HUES6 (cell line): Measurements from ENCODE around the gene TMEM114.

Experiments
- H3K27ac ChIP-seq: 2 replicates; pipeline ENCODE4 v1.7.0; 2013; ENCODE audit warnings: low read depth, mild to moderate bottlenecking, low read length, inconsistent platforms
- H3K27me3 ChIP-seq: 2 replicates; pipeline ENCODE4 v1.6.1; 2013; ENCODE audit warnings: low read length; ENCODE audit not compliant: control insufficient read depth, insufficient read depth
- H3K36me3 ChIP-seq: 2 replicates; pipeline ENCODE4 v1.6.1; 2013; ENCODE audit warnings: low read length; ENCODE audit not compliant: control insufficient read depth, insufficient read depth
- H3K4me1 ChIP-seq: 2 replicates; pipeline ENCODE4 v1.6.1; 2013; ENCODE audit warnings: low read length; ENCODE audit not compliant: control insufficient read depth, insufficient read depth
- H3K4me3 ChIP-seq: 2 replicates; pipeline ENCODE4 v1.5.1; 2013; ENCODE audit warnings: low read depth, low read length
- H3K9ac ChIP-seq: one replicate; pipeline ENCODE4 v1.6.1; 2013; ENCODE audit warnings: mild to moderate bottlenecking, low read length
- H3K9me3 ChIP-seq: 2 replicates; pipeline ENCODE4 v1.6.1; 2013; ENCODE audit warnings: low read depth, low read length; ENCODE audit not compliant: control insufficient read depth, insufficient read depth

TMEM114 gene

DNA sequence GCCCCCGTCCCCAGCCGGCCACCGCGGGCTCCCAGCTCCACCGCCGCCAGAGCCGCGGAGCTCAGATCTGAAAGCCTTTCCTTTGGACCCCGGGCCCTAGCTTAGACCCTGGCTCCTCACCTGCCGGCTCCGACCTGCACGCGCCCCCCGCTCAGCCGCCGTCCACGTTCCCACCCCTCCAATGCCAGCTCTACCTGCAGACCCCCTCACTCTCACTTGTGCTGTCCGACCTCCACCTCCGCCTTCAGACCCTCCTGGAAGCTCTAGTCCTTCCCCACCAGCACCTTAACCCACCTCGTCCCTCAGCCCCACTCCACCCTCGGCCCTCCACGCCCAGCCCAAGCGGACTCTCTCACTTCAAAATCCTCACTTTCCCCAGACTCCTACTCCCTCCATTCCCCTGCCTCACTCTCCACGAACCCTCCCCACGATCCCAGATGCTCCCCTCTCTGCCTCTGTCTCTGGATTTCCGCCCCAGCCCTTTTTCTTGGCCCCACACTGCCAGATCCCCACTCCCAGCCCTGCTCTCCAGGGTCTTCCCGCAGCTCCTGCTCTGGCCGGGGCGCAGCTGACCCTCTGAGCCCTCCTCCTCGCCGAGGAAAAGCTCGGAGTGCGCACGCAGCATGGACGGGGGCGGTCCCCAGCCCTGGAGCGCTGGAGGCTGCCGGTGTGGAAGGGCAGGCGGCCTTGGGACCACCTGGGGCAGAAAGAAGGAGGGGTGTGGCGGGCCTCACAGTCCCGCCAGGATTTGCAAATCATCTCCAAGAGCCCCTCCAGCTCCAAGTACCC is at the start of gene TMEM114:
Gene TMEM114 (minus strand): TSS at position 612 of the 789 bp plus-strand sequence. CDS start 673 bp downstream, outside the sequence.
- H3K9ac ChIP-seq: no peak within 1 kb of the TSS
- no peaks in the 10 kb centered on the region for H3K36me3 ChIP-seq
- H3K4me1 ChIP-seq: peaks cover 11% of the 10 kb centered on the region; the same call in 1 of the 2 replicates
- peaks cover 97% of the 10 kb centered on the region for H3K27me3 ChIP-seq
- peaks cover 9% of the 10 kb centered on the region; the same call in 1 of the 2 replicates for H3K9me3 ChIP-seq
- peak within 1 kb of the TSS; percentile 74 for H3K4me3 ChIP-seq
- no peak within 1 kb of the TSS for H3K27ac ChIP-seq

DNA sequence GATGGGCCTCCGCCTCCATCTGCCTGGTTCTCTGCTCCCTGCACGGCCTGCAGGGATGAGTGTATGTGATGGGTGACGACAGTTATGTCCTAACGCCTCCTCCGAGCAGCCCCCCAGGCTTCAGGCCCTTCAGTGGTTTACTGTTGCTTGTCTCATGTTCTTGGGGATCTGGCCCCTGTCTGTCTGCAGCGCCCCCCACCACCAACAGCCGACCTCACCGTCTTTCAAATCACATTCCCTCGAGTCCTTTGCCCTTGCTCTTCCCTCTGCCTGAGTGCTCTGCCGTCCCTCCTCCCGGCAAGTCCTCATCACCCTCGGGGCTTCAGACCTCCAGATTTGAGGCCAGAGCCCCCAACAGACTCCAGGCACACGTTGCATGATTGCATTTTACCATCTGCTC is 49.4 kb upstream of the TMEM114 start:
- H3K27ac ChIP-seq: no peak overlapping the region
- H3K9me3 ChIP-seq: no peaks in the 10 kb centered on the region
- no peaks in the 10 kb centered on the region for H3K27me3 ChIP-seq
- H3K4me3 ChIP-seq: no peak overlapping the region
- no peaks in the 10 kb centered on the region for H3K4me1 ChIP-seq
- H3K36me3 ChIP-seq: peaks cover 90% of the 10 kb centered on the region
- no peak overlapping the region for H3K9ac ChIP-seq

DNA sequence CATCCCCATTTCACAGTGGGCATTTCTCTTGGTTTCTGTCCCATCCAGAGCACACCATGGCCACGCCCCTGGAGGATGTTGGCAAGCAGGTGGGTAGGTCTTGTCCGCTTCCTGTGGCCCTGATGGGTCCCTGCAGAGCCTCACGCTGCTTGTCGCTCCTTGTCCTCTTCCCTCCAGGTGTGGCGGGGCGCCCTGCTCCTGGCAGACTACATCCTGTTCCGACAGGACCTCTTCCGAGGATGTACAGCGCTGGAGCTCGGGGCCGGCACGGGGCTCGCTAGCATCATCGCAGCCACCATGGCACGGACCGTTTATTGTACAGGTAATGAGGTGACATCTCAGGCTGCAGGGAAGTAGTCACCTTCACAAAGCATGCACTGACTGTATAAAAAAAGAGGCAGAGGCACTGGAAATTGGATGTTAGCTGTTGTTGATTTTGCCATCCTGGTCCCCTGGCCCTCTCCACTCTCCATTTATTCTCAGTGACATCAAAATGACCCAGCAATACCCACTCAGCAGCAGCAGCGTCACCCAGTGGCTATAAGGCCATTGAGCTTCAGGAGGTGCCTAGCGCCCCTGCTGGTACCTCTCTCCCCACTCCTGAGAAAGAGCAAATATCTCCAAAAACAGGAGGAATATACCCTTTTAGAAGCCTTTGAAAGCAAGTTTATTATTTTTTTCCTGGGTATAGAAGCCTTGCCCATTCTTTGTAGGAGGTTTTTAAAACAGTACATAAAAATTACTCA is 44.9 kb upstream of the TMEM114 start:
- Histone ChIP-seq H3K4me3 (no peak overlapping the region), H3K36me3 (peaks cover 89% of the 10 kb centered on the region), H3K9ac (no peak overlapping the region), H3K27me3 (no peaks in the 10 kb centered on the region), H3K4me1 (no peaks in the 10 kb centered on the region), H3K9me3 (no peaks in the 10 kb centered on the region), H3K27ac (no peak overlapping the region)

DNA sequence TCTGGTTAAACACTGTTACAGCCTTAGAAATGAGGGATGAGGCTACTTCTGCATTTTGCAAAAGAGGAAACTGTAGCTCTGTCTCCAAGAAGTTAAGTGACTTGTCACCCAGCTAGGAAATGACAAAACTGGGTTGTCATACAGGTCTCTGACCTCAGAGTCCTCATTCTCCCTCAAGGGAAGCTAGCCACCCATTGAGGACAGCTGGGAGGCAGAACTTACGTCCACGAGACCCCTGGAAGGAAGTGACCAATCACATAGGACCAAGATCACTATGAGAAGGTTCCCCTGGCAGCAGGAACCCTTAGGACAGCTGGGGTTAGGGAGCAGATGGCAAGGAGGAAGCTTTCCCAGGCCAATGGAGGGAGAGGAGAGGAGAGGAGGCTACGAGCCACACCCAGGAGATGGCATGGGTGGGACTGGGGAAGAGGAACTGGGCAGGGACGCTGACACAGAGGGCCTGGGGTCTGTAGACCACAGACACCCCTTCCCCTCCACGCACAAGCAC is 42.4 kb upstream of the TMEM114 start:
- no peaks in the 10 kb centered on the region for H3K9me3 ChIP-seq
- no peak overlapping the region for H3K9ac ChIP-seq
- peaks cover 90% of the 10 kb centered on the region for H3K36me3 ChIP-seq
- no peaks in the 10 kb centered on the region for H3K4me1 ChIP-seq
- no peaks in the 10 kb centered on the region for H3K27me3 ChIP-seq
- no peak overlapping the region for H3K27ac ChIP-seq
- H3K4me3 ChIP-seq: no peak overlapping the region

DNA sequence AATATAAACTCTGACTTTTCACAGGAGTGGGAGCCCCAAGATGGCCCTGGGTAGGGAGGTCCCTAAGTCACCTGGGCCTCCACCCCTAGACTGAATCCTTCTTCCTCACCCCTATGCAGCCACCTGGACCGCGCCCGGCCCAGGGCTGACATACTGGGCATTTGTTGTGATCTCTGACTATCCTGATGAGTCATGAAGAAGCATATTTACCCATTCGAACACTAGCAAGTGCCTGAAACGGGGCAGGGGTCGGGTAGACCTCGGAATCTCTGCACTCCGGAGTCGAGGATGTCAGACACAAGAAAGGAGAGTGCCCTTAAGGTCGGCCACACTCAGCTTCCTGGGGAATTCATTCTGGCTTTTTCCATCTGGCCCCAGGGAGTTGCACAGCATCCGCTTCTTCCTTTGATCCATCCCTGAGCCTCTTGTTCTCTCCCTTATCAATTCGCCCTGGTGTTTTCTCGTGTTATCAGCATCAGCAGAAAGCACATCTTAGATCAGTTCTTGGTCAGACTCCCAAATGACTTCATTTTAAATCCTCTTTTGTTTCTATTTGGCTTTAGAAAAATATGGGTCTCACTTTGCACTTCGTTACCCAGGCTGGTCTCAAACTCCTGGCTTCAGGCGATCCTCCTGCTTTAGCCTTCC is 41.6 kb upstream of the TMEM114 start:
- H3K9me3 ChIP-seq: no peaks in the 10 kb centered on the region

DNA sequence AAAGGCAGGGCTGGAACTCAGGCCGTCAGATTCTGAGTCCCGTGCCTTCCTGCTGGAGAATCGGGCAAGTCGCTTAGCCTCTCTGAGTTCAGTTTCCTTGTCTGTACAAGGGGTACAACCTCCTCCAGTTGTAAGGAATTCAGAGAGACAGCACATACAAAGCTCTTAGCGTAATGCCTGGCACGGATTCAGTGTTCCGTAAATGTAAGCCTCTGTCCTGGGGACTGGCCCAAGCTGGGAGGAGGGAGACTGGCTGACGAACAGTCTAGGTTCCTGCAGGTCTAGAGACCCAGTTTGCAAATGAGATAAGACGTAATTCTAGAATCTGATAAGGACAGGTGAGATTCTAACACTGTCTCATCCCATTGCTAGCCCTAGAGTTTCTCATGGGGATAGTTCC is 41.1 kb upstream of the TMEM114 start:
- Histone ChIP-seq H3K9ac (no peak overlapping the region), H3K36me3 (peaks cover 88% of the 10 kb centered on the region), H3K27me3 (no peaks in the 10 kb centered on the region), H3K9me3 (no peaks in the 10 kb centered on the region), H3K4me3 (no peak overlapping the region), H3K4me1 (no peaks in the 10 kb centered on the region), H3K27ac (no peak overlapping the region)

More for the DNA sequence above, 41.6 kb upstream of the TMEM114 start:
- no peak overlapping the region for H3K9ac ChIP-seq
- no peaks in the 10 kb centered on the region for H3K4me1 ChIP-seq
- no peaks in the 10 kb centered on the region for H3K27me3 ChIP-seq
- H3K36me3 ChIP-seq: peaks cover 91% of the 10 kb centered on the region
- no peak overlapping the region for H3K4me3 ChIP-seq
- H3K27ac ChIP-seq: no peak overlapping the region

DNA sequence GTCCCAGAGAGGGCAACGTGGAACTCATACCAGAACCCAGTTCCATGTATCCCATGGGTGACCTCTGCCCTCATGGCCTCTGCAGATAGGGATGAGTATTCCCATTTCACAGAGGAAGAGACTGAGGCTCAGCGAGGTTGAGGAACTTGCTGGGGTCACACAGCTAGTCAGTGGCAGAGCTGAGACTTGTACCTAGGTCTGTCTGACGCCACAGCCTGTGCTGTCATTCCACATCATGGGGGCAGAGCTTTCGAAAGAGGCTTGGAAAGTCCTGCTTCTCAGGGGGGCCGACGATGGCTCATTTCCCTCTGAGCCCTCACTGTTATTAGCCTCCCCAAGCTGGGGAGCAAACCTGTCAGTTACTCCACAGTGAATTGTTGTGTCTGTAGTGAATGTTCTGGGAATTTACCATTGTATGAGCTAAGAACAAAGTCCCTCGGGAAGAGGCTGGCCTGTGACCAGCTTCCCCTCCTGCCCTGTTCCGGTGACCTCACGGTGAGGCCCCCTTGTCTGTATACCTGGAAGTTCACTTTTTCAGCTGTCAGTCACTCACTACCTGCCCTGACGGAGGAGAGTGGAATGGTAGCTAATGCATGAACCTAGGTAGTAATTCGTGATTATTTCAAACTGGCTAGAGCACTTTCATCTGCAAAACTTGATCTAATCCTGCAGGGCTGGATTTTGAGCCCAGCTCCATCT is 40.1 kb upstream of the TMEM114 start:
- Histone ChIP-seq H3K4me3 (no peak overlapping the region), H3K27ac (no peak overlapping the region), H3K36me3 (peaks cover 90% of the 10 kb centered on the region), H3K27me3 (no peaks in the 10 kb centered on the region), H3K4me1 (no peaks in the 10 kb centered on the region), H3K9me3 (no peaks in the 10 kb centered on the region), H3K9ac (no peak overlapping the region)

DNA sequence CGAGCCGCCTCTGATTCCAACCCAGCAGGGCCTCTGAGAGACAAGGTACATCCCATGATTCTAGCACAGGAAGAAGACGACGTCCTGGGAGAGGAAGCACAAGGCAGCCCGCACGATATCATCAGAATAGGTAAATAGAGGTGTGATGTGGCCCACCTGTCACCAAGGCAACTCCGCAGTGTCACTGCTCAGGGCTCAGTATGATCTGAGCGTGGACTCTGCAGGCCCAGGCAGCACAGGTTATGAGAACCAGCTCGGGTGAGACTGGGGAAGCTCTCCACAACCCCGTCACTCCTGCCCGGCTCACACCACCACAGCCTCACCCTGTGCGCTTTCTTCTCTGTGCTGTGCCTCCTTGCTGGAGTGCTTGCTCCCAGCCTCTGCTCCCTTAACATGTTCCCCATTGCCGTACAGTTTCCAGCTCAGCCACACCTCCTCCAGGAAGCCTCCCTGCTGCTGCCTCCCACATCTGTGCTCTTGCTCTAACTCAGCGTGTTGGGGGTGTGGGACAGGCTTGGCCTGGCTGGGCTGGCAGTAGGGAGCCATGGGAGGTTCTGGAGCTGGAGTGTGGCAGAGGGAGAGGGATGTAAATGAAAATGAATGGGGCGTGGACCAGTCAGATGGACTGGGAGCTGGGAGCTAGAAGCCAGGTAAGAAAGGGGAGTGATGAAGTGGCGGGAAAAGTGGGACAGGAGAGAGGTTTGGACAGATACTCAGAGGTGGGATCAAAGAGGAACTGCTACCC is 38.8 kb upstream of the TMEM114 start:
- Histone ChIP-seq H3K4me3 (no peak overlapping the region), H3K27me3 (no peaks in the 10 kb centered on the region), H3K27ac (no peak overlapping the region), H3K9ac (no peak overlapping the region), H3K36me3 (peaks cover 91% of the 10 kb centered on the region), H3K4me1 (no peaks in the 10 kb centered on the region), H3K9me3 (no peaks in the 10 kb centered on the region)

DNA sequence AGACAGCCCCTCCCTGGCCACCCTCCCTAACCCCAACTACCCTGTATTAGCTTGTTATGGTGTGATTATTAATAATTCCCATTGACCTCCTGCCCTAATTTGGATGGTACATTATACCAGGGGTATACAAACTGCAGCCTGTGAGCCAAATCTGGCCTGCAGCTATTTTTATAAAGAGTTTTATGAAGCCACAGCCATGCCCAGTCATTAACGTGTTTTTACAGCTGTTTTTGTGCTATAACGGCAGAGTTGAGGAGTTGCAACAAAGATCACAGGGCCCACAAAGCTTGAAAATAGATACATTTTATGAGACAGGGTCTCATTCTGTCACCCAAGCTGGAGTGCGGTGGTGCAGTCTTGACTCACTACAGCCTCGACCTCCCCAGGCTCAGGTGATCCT is 37.1 kb upstream of the TMEM114 start:
- no peaks in the 10 kb centered on the region for H3K9me3 ChIP-seq
- H3K4me1 ChIP-seq: peaks cover 3% of the 10 kb centered on the region; the same call in 1 of the 2 replicates
- no peak overlapping the region for H3K9ac ChIP-seq
- no peaks in the 10 kb centered on the region for H3K27me3 ChIP-seq
- peaks cover 77% of the 10 kb centered on the region for H3K36me3 ChIP-seq
- H3K4me3 ChIP-seq: no peak overlapping the region
- H3K27ac ChIP-seq: no peak overlapping the region

DNA sequence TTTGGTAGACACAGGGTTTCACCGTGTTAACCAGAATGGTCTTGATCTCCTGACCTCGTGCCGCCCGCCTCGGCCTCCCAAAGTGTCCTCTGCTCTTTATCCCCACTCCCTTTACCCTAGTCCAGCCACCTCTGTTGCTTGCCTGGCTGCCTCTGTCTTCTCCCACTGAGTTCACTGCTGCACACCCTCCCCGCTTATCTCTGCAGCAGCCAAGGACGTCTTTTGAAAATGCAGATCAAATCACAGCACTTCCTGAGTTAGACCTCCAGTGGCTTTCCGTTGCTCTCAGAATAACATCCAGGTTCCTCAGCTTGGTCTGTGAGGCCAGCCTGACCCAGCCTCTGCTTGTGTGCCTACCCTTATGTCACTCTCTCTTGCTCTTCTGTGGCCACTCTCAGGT is 36.6 kb upstream of the TMEM114 start:
- Histone ChIP-seq H3K9ac (no peak overlapping the region), H3K27ac (no peak overlapping the region), H3K4me3 (no peak overlapping the region), H3K9me3 (no peaks in the 10 kb centered on the region), H3K36me3 (peaks cover 72% of the 10 kb centered on the region), H3K4me1 (peaks cover 3% of the 10 kb centered on the region; the same call in 1 of the 2 replicates), H3K27me3 (no peaks in the 10 kb centered on the region)
